Measurements from ENCODE around the gene LTN1. TPM values are rescaled to one million over a fixed set of nuclear protein-coding genes. Genes with fewer than 3 reads are reported as not detected.

The LTN1 gene
- total RNA-seq, 2 donors from 2014 or later: 12.3 to 18.2 TPM

DNA sequence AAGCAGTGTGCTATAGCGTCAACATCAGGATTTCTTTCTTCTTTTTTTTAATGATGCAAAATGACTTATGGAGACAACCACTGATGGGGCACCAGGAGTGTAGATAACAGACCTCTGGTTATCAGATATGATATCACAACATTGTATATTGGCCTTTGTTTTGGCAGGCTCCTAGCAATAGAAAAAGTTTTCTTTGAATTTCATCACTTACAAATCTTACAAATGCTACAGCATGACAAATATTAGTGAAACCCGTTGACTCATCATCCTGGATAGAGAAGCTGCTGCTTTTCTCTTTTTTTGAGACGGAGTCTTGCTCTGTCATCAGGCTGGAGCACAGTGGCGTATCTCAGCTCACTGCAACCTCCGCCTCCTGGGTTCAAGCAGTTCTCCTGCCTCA is 92.9 kb downstream of the LTN1 start:
- H3K27ac ChIP-seq: no peak overlapping the region
- no peak overlapping the region for H3K4me3 ChIP-seq
- no peak for DNase-seq (ENCODE audit: low spot score)
- no peaks in the 10 kb centered on the region for H3K36me3 ChIP-seq
- TF ChIP-seq CTCF (IDR thresholded peaks at IDR 0.05): no peak
- no peaks in the 10 kb centered on the region for H3K4me1 ChIP-seq
- H3K27me3 ChIP-seq: no peaks in the 10 kb centered on the region
- H3K9me3 ChIP-seq: no peaks in the 10 kb centered on the region

DNA sequence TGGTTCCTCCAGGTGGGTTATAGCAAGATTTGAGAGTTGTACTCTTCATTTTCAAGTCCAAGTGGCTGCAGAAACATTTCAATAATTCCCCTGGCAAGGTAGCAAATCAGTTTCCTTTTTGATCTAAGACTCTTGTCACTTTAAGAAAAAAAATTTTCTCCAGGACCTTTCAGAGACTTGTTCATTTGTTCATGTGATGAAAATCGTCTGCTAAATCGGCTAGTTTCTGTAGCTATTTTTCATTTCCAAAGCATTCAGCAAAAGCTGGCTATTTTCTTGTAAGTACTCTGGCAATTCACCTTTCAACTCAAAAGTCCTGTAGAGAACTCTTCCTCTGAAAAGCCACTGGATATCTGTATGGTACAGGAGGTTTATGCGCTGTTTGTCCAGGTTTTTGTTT is 93.5 kb downstream of the LTN1 start:
- H3K27ac ChIP-seq: no peak overlapping the region
- H3K27me3 ChIP-seq: no peaks in the 10 kb centered on the region
- H3K9me3 ChIP-seq: no peaks in the 10 kb centered on the region
- H3K4me3 ChIP-seq: no peak overlapping the region
- no peaks in the 10 kb centered on the region for H3K4me1 ChIP-seq
- DNase-seq (ENCODE audit: low spot score): no peak
- no peak for TF ChIP-seq CTCF (IDR thresholded peaks at IDR 0.05)
- H3K36me3 ChIP-seq: no peaks in the 10 kb centered on the region

GRCh38 chr21:28893687-28894086 is 99.0 kb downstream of the LTN1 start:
- no peak overlapping the region for H3K27ac ChIP-seq
- no peak for TF ChIP-seq CTCF (IDR thresholded peaks at IDR 0.05)

GRCh38 chr21:28892199-28893111 is 100.2 kb downstream of the LTN1 start:
- Histone ChIP-seq H3K27ac (no peak overlapping the region), H3K4me1 (no peaks in the 10 kb centered on the region), H3K36me3 (no peaks in the 10 kb centered on the region), H3K27me3 (no peaks in the 10 kb centered on the region), H3K9me3 (no peaks in the 10 kb centered on the region), H3K4me3 (no peak overlapping the region)
- no peak for TF ChIP-seq CTCF (IDR thresholded peaks at IDR 0.05)
- no peak for DNase-seq (ENCODE audit: low spot score)

More at GRCh38 chr21:28893687-28894086, 99.0 kb downstream of the LTN1 start:
- Histone ChIP-seq H3K36me3 (no peaks in the 10 kb centered on the region), H3K4me1 (no peaks in the 10 kb centered on the region), H3K4me3 (no peak overlapping the region), H3K27me3 (no peaks in the 10 kb centered on the region), H3K9me3 (no peaks in the 10 kb centered on the region)
- no peak for DNase-seq (ENCODE audit: low spot score)

DNA sequence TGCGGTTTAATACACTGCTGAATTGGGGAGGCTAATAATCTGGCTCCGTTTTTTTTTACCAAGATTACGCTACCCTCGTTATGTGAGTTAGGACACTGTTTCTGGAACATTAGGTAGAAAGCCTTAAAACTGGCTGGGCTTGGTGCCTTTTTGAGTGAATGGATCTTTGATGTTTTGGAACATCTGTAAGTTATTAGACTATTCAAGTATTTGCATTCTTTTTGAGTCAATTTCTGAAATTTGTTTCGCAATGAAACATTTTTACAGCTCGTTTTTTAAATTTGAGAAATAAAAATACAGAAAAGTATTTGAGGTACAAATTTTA is 106.9 kb downstream of the LTN1 start:
- TF ChIP-seq CTCF (IDR thresholded peaks at IDR 0.05): no peak
- no peak for DNase-seq (ENCODE audit: low spot score)
- H3K9me3 ChIP-seq: no peaks in the 10 kb centered on the region
- peaks cover 8% of the 10 kb centered on the region for H3K36me3 ChIP-seq
- H3K4me1 ChIP-seq: peaks cover 0 to 11% of the 10 kb centered on the region in 2 donors
- H3K27me3 ChIP-seq: no peaks in the 10 kb centered on the region
- no peak overlapping the region for H3K4me3 ChIP-seq
- peak overlapping the region in 1 of 2 donors; percentile 84 for H3K27ac ChIP-seq

Measured in right atrium auricular region (tissue), 2 donors.